Upper lobe of left lung (tissue), 6 donors: ENCODE measurements around the gene PLCH2. TPM values are rescaled to one million over a fixed set of nuclear protein-coding genes. Genes with fewer than 3 reads are reported as not detected.

Experiments
- ATAC-seq, 2 donors: fragments of 200-7000 bp; cut with Tn5 transposase; one replicate each; pipeline ENCODE4 v1.9.1; 2022; ENCODE audit warnings: mild to moderate bottlenecking in 2 of 2, moderate library complexity in 2 of 2; ENCODE audit not compliant: low FRiP score in 2 of 2
- DNase-seq, 2 donors: peaks; one replicate each; pipeline ENCODE4 v3.0.0-alpha.2; 2019 to 2020
- H3K27ac ChIP-seq, 4 donors: fragments of 200-600 bp; sonication (generic); one replicate each; pipeline ENCODE4 v1.5.1; 2016 to 2019
- H3K27me3 ChIP-seq, 4 donors: fragments of 200-600 bp; sonication (generic); one replicate each; pipeline ENCODE4 v1.5.1; 2017 to 2019
- H3K36me3 ChIP-seq, 4 donors: fragments of 200-600 bp; sonication (generic); one replicate each; pipeline ENCODE4 v1.5.1; 2016 to 2019
- H3K4me1 ChIP-seq, 4 donors: fragments of 200-600 bp; sonication (generic); one replicate each; pipeline ENCODE4 v1.5.1; 2018 to 2019
- H3K4me3 ChIP-seq, 4 donors: fragments of 200-600 bp; sonication (generic); one replicate each; pipeline ENCODE4 v1.5.1; 2017 to 2019; ENCODE audit warnings: mild to moderate bottlenecking in 2 of 4, moderate library complexity in 1 of 4
- H3K9me3 ChIP-seq, 4 donors: fragments of 200-600 bp; sonication (generic); one replicate each; pipeline ENCODE4 v1.5.1; 2018 to 2019
- EP300 ChIP-seq, 4 donors: sonication (generic); formaldehyde crosslinking; IDR thresholded peaks; one replicate each; pipeline ENCODE4 v1.5.1; 2017; ENCODE audit warnings: antibody characterized with exemption in 4 of 4, control low read depth in 2 of 4
- POLR2A ChIP-seq, 4 donors: fragments of 450-650 bp; IDR thresholded peaks; one replicate each; pipeline ENCODE4 v1.5.1; 2016 to 2017; ENCODE audit warnings: antibody characterized with exemption in 4 of 4, mild to moderate bottlenecking in 2 of 4
- POLR2AphosphoS5 ChIP-seq, 2 donors: sonication (generic); formaldehyde crosslinking; IDR thresholded peaks; one replicate each; pipeline ENCODE4 v1.5.1; 2017; ENCODE audit warnings: antibody characterized with exemption in 2 of 2
- WGBS, 2 donors: methylation state at CpG; one replicate each; pipeline ENCODE4 v1.1.5; 2017 to 2018; 5-methylcytosine and 5-hydroxymethylcytosine counted together
- total RNA-seq, 6 donors: library from RNA; depleted of rRNA in 4 of 6; stranded (reverse); fragments of >200 nt in 4 of 6; gene quantifications; one replicate each; pipeline versions ENCODE4 v1.1.0 to v1.2.1, GENCODE V29; 2016 to 2021
- TF ChIP-seq, protein P1 (sequence below), 6 experiments: fragments of 450-650 bp in 4 of 6; fragments of 200-600 bp in 2 of 6; sonication (generic) in 2 of 6; IDR thresholded peaks; one replicate each; pipeline ENCODE4 v1.5.1; 2016 to 2019; ENCODE audit warnings: antibody characterized with exemption in 6 of 6
- donor health status: DM: no; HTN: no; CAD: no; lungs with moderate emphysema.
- donor health status: DM: no; HTN: yes; CAD: no; lungs with severe emphysema.

Gene PLCH2
- total RNA-seq, 6 donors from 2014 or later, result 1.5 to 7.3 (median 3.4) TPM

DNA sequence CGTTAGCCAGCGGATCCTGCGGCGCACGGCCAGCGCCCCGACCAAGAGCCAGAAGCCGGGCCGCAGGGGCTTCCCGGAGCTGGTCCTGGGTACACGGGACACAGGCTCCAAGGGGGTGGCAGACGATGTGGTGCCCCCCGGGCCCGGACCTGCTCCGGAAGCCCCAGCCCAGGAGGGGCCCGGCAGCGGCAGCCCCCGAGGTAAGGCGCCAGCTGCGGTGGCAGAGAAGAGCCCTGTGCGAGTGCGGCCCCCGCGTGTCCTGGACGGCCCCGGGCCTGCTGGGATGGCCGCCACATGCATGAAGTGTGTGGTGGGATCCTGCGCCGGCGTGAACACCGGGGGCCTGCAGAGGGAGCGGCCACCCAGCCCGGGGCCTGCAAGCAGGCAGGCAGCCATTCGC is 26.1 kb downstream of the PLCH2 start:
- DNase-seq (peak in 1 of 2 donors; percentile 79), ATAC-seq (no peak)
- Histone ChIP-seq H3K9me3 (no peaks in the 10 kb centered on the region), H3K27me3 (peaks cover 0 to 7% (median 0%) of the 10 kb centered on the region in 4 donors), H3K4me1 (peaks cover 3 to 33% (median 7%) of the 10 kb centered on the region in 4 donors), H3K4me3 (no peak overlapping the region), H3K36me3 (peaks cover 0 to under 1% (median 0%) of the 10 kb centered on the region in 4 donors), H3K27ac (no peak overlapping the region)
- TF ChIP-seq POLR2A (IDR thresholded peaks at IDR 0.05) (no peak), POLR2AphosphoS5 (IDR thresholded peaks at IDR 0.05) (no peak), EP300 (IDR thresholded peaks at IDR 0.05) (no peak)
- TF ChIP-seq, protein P1, sequence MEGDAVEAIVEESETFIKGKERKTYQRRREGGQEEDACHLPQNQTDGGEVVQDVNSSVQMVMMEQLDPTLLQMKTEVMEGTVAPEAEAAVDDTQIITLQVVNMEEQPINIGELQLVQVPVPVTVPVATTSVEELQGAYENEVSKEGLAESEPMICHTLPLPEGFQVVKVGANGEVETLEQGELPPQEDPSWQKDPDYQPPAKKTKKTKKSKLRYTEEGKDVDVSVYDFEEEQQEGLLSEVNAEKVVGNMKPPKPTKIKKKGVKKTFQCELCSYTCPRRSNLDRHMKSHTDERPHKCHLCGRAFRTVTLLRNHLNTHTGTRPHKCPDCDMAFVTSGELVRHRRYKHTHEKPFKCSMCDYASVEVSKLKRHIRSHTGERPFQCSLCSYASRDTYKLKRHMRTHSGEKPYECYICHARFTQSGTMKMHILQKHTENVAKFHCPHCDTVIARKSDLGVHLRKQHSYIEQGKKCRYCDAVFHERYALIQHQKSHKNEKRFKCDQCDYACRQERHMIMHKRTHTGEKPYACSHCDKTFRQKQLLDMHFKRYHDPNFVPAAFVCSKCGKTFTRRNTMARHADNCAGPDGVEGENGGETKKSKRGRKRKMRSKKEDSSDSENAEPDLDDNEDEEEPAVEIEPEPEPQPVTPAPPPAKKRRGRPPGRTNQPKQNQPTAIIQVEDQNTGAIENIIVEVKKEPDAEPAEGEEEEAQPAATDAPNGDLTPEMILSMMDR (IDR thresholded peaks at IDR 0.05), result no peak
- WGBS, 2 donors, result 87 to 89% methylated on average over 17 to 18 of the region's 34 CpGs

DNA sequence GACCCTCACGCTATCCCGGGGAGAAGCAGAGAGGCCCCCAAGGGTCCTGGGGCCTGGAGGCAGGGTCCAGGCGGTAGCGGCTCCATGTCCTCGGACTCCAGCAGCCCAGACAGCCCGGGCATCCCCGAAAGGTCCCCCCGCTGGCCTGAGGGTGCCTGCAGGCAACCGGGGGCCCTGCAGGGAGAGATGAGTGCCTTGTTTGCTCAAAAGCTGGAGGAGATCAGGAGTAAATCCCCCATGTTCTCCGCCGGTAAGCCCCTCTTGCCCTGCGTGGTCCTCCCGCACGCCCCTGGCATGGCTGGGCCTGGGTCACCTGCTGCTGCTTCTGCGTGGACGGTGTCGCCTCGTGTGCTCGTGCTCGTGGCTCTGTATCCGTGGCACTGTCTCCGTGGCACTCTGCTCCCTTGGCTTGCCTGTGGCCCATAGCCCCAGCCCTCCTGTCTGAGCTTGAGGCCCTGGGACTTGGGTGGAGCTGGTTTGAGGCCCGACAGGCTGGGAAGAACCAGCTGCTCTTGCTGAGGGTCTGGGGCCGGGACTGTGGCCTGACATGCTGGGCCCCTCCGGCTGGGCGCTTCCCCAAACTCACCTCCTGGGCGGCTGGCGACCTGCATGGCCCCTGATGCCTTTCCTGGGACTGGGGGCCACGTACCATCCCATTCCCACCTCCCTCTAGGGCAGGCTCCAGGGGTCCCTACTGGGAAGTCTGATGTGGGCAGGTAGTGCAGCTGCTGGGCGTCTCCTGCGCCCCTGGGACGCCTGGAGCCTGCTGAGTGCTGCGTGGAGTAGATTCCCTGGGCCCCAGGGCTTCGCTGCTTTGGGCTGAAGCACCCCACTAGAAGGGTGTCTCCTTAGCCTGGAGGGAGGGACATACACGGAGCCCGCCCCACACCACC is 26.8 kb downstream of the PLCH2 start:
- no peak for ATAC-seq
- Histone ChIP-seq H3K9me3 (no peaks in the 10 kb centered on the region), H3K36me3 (peaks cover 1 to 8% (median 5%) of the 10 kb centered on the region in 4 donors), H3K4me1 (peaks cover 3 to 37% (median 7%) of the 10 kb centered on the region in 4 donors), H3K4me3 (no peak overlapping the region), H3K27ac (no peak overlapping the region), H3K27me3 (peaks cover 0 to 7% (median 0%) of the 10 kb centered on the region in 4 donors)
- DNase-seq, result peak in 1 of 2 donors; percentile 78
- 78 to 85% methylated on average over 7 to 31 of the region's 36 CpGs for WGBS, 2 donors
- TF ChIP-seq, protein P1 (IDR thresholded peaks at IDR 0.05), result no peak
- TF ChIP-seq EP300 (IDR thresholded peaks at IDR 0.05), result no peak
- TF ChIP-seq POLR2A (IDR thresholded peaks at IDR 0.05), result no peak
- no peak for TF ChIP-seq POLR2AphosphoS5 (IDR thresholded peaks at IDR 0.05)

DNA sequence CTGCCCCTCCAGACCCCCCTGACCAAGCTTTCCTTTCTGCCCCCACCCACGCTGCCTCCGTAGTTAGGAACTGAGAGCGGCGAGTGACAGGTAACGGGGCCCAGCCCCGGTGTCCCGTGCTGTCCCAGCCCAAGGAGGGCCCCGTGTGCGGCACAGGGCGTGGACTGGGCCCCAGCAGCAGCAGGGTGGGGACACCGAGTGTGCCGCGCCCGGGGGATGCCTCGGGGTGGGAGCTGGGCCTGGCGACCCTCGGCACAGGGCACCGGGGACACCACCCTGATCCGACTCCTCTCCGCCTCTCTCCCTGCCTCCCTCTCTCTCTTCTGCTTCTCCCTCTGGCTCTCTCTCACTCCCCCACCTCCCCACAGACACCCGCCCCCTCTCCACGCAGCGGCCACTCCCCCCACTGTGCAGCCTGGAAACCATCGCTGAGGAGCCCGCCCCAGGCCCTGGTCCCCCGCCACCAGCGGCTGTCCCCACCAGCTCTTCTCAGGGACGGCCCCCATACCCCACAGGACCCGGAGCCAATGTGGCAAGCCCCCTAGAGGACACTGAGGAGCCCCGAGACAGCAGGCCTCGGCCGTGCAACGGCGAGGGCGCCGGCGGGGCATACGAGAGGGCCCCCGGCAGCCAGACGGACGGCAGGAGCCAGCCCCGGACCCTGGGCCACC is 27.6 kb downstream of the PLCH2 start:
- ATAC-seq (no peak), DNase-seq (peak in 1 of 2 donors; percentile 79)
- WGBS, 2 donors, result 32 to 51% methylated on average over 17 to 25 of the region's 42 CpGs
- peaks cover 0 to 7% (median 0%) of the 10 kb centered on the region in 4 donors for H3K27me3 ChIP-seq
- no peaks in the 10 kb centered on the region for H3K9me3 ChIP-seq
- H3K4me1 ChIP-seq, result peaks cover 3 to 37% (median 7%) of the 10 kb centered on the region in 4 donors
- no peak overlapping the region for H3K4me3 ChIP-seq
- peaks cover 5 to 16% (median 13%) of the 10 kb centered on the region in 4 donors for H3K36me3 ChIP-seq
- no peak overlapping the region for H3K27ac ChIP-seq
- TF ChIP-seq EP300 (IDR thresholded peaks at IDR 0.05), result no peak
- no peak for TF ChIP-seq POLR2AphosphoS5 (IDR thresholded peaks at IDR 0.05)
- TF ChIP-seq, protein P1 (IDR thresholded peaks at IDR 0.05), result no peak
- no peak for TF ChIP-seq POLR2A (IDR thresholded peaks at IDR 0.05)

DNA sequence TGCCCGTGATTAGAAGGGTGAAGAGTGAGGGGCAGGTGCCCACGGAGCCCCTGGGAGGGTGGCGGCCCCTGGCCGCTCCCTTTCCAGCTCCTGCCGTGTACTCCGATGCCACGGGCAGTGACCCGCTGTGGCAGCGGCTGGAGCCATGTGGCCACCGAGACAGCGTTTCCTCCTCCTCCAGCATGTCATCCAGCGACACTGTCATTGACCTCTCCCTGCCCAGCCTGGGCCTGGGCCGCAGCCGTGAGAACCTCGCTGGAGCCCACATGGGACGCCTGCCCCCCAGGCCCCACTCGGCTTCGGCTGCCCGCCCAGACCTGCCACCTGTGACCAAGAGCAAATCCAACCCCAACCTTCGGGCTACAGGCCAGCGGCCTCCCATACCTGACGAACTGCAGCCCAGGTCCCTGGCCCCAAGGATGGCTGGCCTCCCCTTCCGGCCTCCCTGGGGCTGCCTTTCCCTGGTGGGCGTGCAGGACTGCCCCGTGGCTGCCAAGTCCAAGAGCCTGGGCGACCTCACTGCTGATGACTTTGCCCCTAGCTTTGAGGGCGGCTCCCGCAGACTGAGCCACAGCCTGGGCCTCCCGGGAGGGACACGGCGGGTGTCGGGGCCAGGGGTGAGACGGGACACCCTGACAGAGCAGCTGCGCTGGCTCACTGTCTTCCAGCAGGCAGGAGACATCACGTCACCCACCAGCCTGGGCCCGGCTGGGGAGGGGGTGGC is 28.3 kb downstream of the PLCH2 start:
- no peak overlapping the region for H3K4me3 ChIP-seq
- peaks cover 6 to 23% (median 20%) of the 10 kb centered on the region in 4 donors for H3K36me3 ChIP-seq
- no peaks in the 10 kb centered on the region for H3K9me3 ChIP-seq
- WGBS, 2 donors, result 65 to 77% methylated on average over 8 to 29 of the region's 36 CpGs
- H3K4me1 ChIP-seq, result peaks cover 3 to 37% (median 7%) of the 10 kb centered on the region in 4 donors
- ATAC-seq (no peak), DNase-seq (peak in 1 of 2 donors; percentile 84)
- TF ChIP-seq POLR2A (IDR thresholded peaks at IDR 0.05), result no peak
- peaks cover 0 to 7% (median 0%) of the 10 kb centered on the region in 4 donors for H3K27me3 ChIP-seq
- no peak overlapping the region for H3K27ac ChIP-seq
